ENCODE measurements around the gene SLC10A1. TPM values are rescaled to one million over a fixed set of nuclear protein-coding genes. Genes with fewer than 3 reads are reported as not detected.

SLC10A1 gene
- total and polyA plus RNA-seq, 2 experiments from 2014 or later: 0.10 TPM; not detected in 1

GRCh38 chr14:69769623-69770022 is 27.4 kb downstream of the SLC10A1 start:
- no peaks in the 10 kb centered on the region for H3K27me3 ChIP-seq (ENCODE audit: insufficient read depth)
- H3K4me1 Mint-ChIP-seq: peaks cover 21% of the 10 kb centered on the region
- no peak overlapping the region; the same call in 1 of the 2 replicates for H3K4me2 ChIP-seq
- no peaks in the 10 kb centered on the region for H3K9me2 ChIP-seq (ENCODE audit: insufficient read depth)
- no peak for DNase-seq (ENCODE audit: low spot score)
- peaks cover 51% of the 10 kb centered on the region for H3K79me2 ChIP-seq (replicated peaks; ENCODE audit: insufficient read depth)
- H3K27ac ChIP-seq (ENCODE audit: low read depth): no peak overlapping the region
- no peak overlapping the region for H3K27ac Mint-ChIP-seq
- TF ChIP-seq EZH2phosphoT487 (IDR thresholded peaks at IDR 0.05; ENCODE audit: unreplicated experiment) (no peak), STAT1 (IDR thresholded peaks at IDR 0.05; ENCODE audit: unreplicated experiment) (no peak), NANOG (IDR thresholded peaks at IDR 0.05; ENCODE audit: borderline replicate concordance) (no peak), CTCF (conservative IDR thresholded peaks at IDR 0.05; ENCODE audit: low read depth in 2 of 2) (no peak), ZNF331 (CRISPR knock-in tag; IDR thresholded peaks at IDR 0.05; ENCODE audit: low read depth) (no peak), ETS1 (IDR thresholded peaks at IDR 0.05) (no peak), JUNB (IDR thresholded peaks at IDR 0.05; ENCODE audit: unreplicated experiment) (no peak)
- TF ChIP-seq, protein P1, sequence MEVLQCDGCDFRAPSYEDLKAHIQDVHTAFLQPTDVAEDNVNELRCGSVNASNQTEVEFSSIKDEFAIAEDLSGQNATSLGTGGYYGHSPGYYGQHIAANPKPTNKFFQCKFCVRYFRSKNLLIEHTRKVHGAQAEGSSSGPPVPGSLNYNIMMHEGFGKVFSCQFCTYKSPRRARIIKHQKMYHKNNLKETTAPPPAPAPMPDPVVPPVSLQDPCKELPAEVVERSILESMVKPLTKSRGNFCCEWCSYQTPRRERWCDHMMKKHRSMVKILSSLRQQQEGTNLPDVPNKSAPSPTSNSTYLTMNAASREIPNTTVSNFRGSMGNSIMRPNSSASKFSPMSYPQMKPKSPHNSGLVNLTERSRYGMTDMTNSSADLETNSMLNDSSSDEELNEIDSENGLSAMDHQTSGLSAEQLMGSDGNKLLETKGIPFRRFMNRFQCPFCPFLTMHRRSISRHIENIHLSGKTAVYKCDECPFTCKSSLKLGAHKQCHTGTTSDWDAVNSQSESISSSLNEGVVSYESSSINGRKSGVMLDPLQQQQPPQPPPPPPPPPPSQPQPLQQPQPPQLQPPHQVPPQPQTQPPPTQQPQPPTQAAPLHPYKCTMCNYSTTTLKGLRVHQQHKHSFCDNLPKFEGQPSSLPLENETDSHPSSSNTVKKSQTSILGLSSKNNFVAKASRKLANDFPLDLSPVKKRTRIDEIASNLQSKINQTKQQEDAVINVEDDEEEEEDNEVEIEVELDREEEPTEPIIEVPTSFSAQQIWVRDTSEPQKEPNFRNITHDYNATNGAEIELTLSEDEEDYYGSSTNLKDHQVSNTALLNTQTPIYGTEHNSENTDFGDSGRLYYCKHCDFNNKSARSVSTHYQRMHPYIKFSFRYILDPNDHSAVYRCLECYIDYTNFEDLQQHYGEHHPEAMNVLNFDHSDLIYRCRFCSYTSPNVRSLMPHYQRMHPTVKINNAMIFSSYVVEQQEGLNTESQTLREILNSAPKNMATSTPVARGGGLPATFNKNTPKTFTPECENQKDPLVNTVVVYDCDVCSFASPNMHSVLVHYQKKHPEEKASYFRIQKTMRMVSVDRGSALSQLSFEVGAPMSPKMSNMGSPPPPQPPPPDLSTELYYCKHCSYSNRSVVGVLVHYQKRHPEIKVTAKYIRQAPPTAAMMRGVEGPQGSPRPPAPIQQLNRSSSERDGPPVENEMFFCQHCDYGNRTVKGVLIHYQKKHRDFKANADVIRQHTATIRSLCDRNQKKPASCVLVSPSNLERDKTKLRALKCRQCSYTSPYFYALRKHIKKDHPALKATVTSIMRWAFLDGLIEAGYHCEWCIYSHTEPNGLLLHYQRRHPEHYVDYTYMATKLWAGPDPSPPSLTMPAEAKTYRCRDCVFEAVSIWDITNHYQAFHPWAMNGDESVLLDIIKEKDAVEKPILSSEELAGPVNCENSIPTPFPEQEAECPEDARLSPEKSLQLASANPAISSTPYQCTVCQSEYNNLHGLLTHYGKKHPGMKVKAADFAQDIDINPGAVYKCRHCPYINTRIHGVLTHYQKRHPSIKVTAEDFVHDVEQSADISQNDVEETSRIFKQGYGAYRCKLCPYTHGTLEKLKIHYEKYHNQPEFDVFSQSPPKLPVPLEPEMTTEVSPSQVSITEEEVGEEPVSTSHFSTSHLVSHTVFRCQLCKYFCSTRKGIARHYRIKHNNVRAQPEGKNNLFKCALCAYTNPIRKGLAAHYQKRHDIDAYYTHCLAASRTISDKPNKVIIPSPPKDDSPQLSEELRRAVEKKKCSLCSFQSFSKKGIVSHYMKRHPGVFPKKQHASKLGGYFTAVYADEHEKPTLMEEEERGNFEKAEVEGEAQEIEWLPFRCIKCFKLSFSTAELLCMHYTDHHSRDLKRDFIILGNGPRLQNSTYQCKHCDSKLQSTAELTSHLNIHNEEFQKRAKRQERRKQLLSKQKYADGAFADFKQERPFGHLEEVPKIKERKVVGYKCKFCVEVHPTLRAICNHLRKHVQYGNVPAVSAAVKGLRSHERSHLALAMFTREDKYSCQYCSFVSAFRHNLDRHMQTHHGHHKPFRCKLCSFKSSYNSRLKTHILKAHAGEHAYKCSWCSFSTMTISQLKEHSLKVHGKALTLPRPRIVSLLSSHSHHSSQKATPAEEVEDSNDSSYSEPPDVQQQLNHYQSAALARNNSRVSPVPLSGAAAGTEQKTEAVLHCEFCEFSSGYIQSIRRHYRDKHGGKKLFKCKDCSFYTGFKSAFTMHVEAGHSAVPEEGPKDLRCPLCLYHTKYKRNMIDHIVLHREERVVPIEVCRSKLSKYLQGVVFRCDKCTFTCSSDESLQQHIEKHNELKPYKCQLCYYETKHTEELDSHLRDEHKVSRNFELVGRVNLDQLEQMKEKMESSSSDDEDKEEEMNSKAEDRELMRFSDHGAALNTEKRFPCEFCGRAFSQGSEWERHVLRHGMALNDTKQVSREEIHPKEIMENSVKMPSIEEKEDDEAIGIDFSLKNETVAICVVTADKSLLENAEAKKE (CRISPR knock-in tag; IDR thresholded peaks at IDR 0.05): no peak
- peaks cover 61% of the 10 kb centered on the region for H3K36me3 ChIP-seq (ENCODE audit: insufficient read depth)
- peaks cover 4% of the 10 kb centered on the region; the same call in 1 of the 3 replicates for H3K9me3 Mint-ChIP-seq
- H3K27me3 Mint-ChIP-seq (ENCODE audit: insufficient read depth, low read depth, poor library complexity): peaks cover 24% of the 10 kb centered on the region
- peaks cover 48% of the 10 kb centered on the region for H4K20me1 ChIP-seq (replicated peaks; ENCODE audit: insufficient read depth)
- H3K36me3 Mint-ChIP-seq (ENCODE audit: low read depth): peaks cover 77% of the 10 kb centered on the region
- peaks cover 14% of the 10 kb centered on the region for H3K4me1 ChIP-seq (ENCODE audit: insufficient read depth)
- no peak overlapping the region for H2AFZ ChIP-seq
- H3K4me3 ChIP-seq: no peak overlapping the region
- no peak for ATAC-seq
- peak overlapping the region; percentile 40; the same call in 2 of the 3 replicates for H3K4me3 Mint-ChIP-seq
- H3F3A ChIP-seq (replicated peaks; ENCODE audit: low read depth): peaks cover 7% of the 10 kb centered on the region

All from GM23338 (cell line).